HepG2 (cell line): ENCODE results near the gene JAG1.

Experiments
- CREM ChIP-seq, 2 experiments: sonication (generic) in 1 of 2; formaldehyde crosslinking in 1 of 2; IDR thresholded peaks; 2 replicates each; pipeline versions ENCODE4 v1.4.0 to v1.6.1; 2016 to 2020; ENCODE audit warnings: antibody characterized with exemption in 1 of 2, mild to moderate bottlenecking in 1 of 2, missing genetic modification reagents in 1 of 2
- CTCF ChIP-seq: sonication (generic); formaldehyde crosslinking; IDR thresholded peaks from 2 replicates; pipeline ENCODE4 v1.5.0; 2020; ENCODE audit warnings: mild to moderate bottlenecking, missing genetic modification reagents, moderate library complexity
- ETV6 ChIP-seq: sonication (generic); formaldehyde crosslinking; conservative IDR thresholded peaks from 2 replicates; pipeline ENCODE4 v1.4.0; 2020; ENCODE audit warnings: missing genetic modification reagents
- HNRNPLL ChIP-seq: fragments of 200-400 bp; formaldehyde crosslinking; IDR thresholded peaks from 2 replicates; pipeline ENCODE4 v1.6.1; 2017; ENCODE audit warnings: mild to moderate bottlenecking, low read depth, low read length; ENCODE audit not compliant: poor library complexity, severe bottlenecking
- NFE2L2 ChIP-seq: fragments of 150-350 bp; IDR thresholded peaks from 2 replicates; pipeline ENCODE4 v1.6.1; 2014; ENCODE audit warnings: low read length
- POLR2A ChIP-seq, 2 experiments: IDR thresholded peaks; 2 replicates each; pipeline ENCODE4 v1.6.1; 2011; ENCODE audit warnings: low read depth in 2 of 2, low read length in 2 of 2, mild to moderate bottlenecking in 1 of 2, moderate library complexity in 1 of 2; ENCODE audit not compliant: insufficient read depth in 1 of 2
- POLR2AphosphoS5 ChIP-seq: IDR thresholded peaks from 2 replicates; pipeline ENCODE4 v1.6.1; 2012; ENCODE audit warnings: low read depth, low read length
- SIN3A ChIP-seq: IDR thresholded peaks from 2 replicates; pipeline ENCODE4 v1.6.1; 2011; ENCODE audit warnings: low read depth, mild to moderate bottlenecking, control low read depth, low read length, borderline replicate concordance
- SSRP1 ChIP-seq: IDR thresholded peaks from 2 replicates; pipeline ENCODE4 v1.6.1; 2016; ENCODE audit warnings: control low read depth
- TRIM24 ChIP-seq: sonication (generic); formaldehyde crosslinking; IDR thresholded peaks from 2 replicates; pipeline ENCODE4 v1.8.0; 2022; ENCODE audit warnings: mild to moderate bottlenecking, missing genetic modification reagents
- ZNF121 ChIP-seq: sonication (generic); formaldehyde crosslinking; IDR thresholded peaks from 2 replicates; pipeline ENCODE4 v1.5.0; 2020; ENCODE audit warnings: mild to moderate bottlenecking, missing genetic modification reagents
- ZNF549 ChIP-seq: sonication (generic); formaldehyde crosslinking; IDR thresholded peaks from 2 replicates; pipeline ENCODE4 v1.5.0; 2020; ENCODE audit warnings: missing genetic modification reagents
- TF ChIP-seq, protein P1 (sequence below): IDR thresholded peaks from 2 replicates; pipeline ENCODE4 v1.6.1; 2012; ENCODE audit warnings: inconsistent platforms

GRCh38 chr20:10610251-10610650, 63.5 kb downstream of the JAG1 start:
- no peak for TF ChIP-seq CREM (IDR thresholded peaks at IDR 0.05)
- TF ChIP-seq CREM (CRISPR knock-in tag; IDR thresholded peaks at IDR 0.05), result no peak
- TF ChIP-seq NFE2L2, result no peak
- TF ChIP-seq HNRNPLL, result no peak
- no peak for TF ChIP-seq SIN3A
- no peak for TF ChIP-seq POLR2AphosphoS5
- TF ChIP-seq POLR2A (IDR thresholded peaks at IDR 0.05; ENCODE audit: insufficient read depth in 1 of 2, low read depth in 2 of 2, low read length in 2 of 2), result no peak
- no peak for TF ChIP-seq ZNF121 (CRISPR knock-in tag)
- TF ChIP-seq TRIM24 (CRISPR knock-in tag), result no peak
- no peak for TF ChIP-seq CTCF (CRISPR knock-in tag)
- no peak for TF ChIP-seq ETV6 (CRISPR knock-in tag)
- TF ChIP-seq, protein P1, sequence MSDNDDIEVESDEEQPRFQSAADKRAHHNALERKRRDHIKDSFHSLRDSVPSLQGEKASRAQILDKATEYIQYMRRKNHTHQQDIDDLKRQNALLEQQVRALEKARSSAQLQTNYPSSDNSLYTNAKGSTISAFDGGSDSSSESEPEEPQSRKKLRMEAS, result no peak
- no peak for TF ChIP-seq SSRP1 (CRISPR knock-in tag)
- no peak for TF ChIP-seq ZNF549 (CRISPR knock-in tag)
